Measurements from ENCODE around the gene TTC1. TPM values are rescaled to one million over a fixed set of nuclear protein-coding genes. Genes with fewer than 3 reads are reported as not detected.

Gene TTC1
- polyA plus RNA-seq, 1 of the 3 experiments (the other 2 are of a cell fraction), result 37.0 TPM

GRCh38 chr5:160020964-160021363 is 12.0 kb downstream of the TTC1 start:
- Histone ChIP-seq H3K4me3 (ENCODE audit: low read depth in 2 of 2, low read length in 1 of 2) (no peak overlapping the region), H3K4me2 (no peak overlapping the region), H3K36me3 (replicated peaks in 1 of 2; ENCODE audit: control insufficient read depth in 1 of 2, insufficient read depth in 2 of 2, low read length in 1 of 2) (peaks cover 29 to 40% of the 10 kb centered on the region in 2 experiments), H3K27ac (ENCODE audit: low read depth in 2 of 2, low read length in 1 of 2) (no peak overlapping the region), H3K79me2 (ENCODE audit: insufficient read depth) (peaks cover 46% of the 10 kb centered on the region), H3K4me1 (ENCODE audit: control insufficient read depth in 1 of 2, insufficient read depth in 2 of 2, low read depth in 1 of 2, low read length in 1 of 2) (peaks cover 0 to 3% of the 10 kb centered on the region in 2 experiments; a peak in 2 of 4 replicates), H3K9ac (no peak overlapping the region), H3K27me3 (ENCODE audit: insufficient read depth) (no peaks in the 10 kb centered on the region), H4K20me1 (ENCODE audit: insufficient read depth) (no peaks in the 10 kb centered on the region), H2AFZ (ENCODE audit: low read depth) (no peak overlapping the region), H3K9me3 (no peaks in the 10 kb centered on the region), H3K9me2 (no peaks in the 10 kb centered on the region), H3F3A (replicated peaks; ENCODE audit: insufficient read depth) (peaks cover 13% of the 10 kb centered on the region)
- CTCF ChIA-PET, result interaction anchor here (0.7 to 5.6 kb wide), 35 partner anchors 10 to 384 kb away, joined by 3 to 99 read pairs (median 6); partner anchors contain the start of gene TTC1
- 93% methylated on average over 4 of the region's 4 CpGs for WGBS (ENCODE audit: low lambda C conversion rate)
- POLR2A ChIA-PET, result no interaction called here
- DNase-seq, result no peak
- TF ChIP-seq EP300 (IDR thresholded peaks at IDR 0.05; ENCODE audit: borderline replicate concordance in 1 of 2, low read depth in 1 of 2, low read length in 1 of 2) (no peak), CHD2 (IDR thresholded peaks at IDR 0.05; ENCODE audit: low read length, partially characterized antibody) (no peak), RAD21 (IDR thresholded peaks at IDR 0.05; ENCODE audit: low read length) (no peak), NFIC (IDR thresholded peaks at IDR 0.05; ENCODE audit: borderline replicate concordance) (no peak), TCF12 (IDR thresholded peaks at IDR 0.05) (no peak)
- TF ChIP-seq, protein P1, sequence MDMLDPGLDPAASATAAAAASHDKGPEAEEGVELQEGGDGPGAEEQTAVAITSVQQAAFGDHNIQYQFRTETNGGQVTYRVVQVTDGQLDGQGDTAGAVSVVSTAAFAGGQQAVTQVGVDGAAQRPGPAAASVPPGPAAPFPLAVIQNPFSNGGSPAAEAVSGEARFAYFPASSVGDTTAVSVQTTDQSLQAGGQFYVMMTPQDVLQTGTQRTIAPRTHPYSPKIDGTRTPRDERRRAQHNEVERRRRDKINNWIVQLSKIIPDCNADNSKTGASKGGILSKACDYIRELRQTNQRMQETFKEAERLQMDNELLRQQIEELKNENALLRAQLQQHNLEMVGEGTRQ (IDR thresholded peaks at IDR 0.05; ENCODE audit: borderline replicate concordance, low read depth, low read length), result no peak
- TF ChIP-seq, protein P2, sequence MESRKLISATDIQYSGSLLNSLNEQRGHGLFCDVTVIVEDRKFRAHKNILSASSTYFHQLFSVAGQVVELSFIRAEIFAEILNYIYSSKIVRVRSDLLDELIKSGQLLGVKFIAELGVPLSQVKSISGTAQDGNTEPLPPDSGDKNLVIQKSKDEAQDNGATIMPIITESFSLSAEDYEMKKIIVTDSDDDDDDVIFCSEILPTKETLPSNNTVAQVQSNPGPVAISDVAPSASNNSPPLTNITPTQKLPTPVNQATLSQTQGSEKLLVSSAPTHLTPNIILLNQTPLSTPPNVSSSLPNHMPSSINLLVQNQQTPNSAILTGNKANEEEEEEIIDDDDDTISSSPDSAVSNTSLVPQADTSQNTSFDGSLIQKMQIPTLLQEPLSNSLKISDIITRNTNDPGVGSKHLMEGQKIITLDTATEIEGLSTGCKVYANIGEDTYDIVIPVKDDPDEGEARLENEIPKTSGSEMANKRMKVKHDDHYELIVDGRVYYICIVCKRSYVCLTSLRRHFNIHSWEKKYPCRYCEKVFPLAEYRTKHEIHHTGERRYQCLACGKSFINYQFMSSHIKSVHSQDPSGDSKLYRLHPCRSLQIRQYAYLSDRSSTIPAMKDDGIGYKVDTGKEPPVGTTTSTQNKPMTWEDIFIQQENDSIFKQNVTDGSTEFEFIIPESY (IDR thresholded peaks at IDR 0.05; ENCODE audit: borderline replicate concordance, low read depth), result no peak

DNA sequence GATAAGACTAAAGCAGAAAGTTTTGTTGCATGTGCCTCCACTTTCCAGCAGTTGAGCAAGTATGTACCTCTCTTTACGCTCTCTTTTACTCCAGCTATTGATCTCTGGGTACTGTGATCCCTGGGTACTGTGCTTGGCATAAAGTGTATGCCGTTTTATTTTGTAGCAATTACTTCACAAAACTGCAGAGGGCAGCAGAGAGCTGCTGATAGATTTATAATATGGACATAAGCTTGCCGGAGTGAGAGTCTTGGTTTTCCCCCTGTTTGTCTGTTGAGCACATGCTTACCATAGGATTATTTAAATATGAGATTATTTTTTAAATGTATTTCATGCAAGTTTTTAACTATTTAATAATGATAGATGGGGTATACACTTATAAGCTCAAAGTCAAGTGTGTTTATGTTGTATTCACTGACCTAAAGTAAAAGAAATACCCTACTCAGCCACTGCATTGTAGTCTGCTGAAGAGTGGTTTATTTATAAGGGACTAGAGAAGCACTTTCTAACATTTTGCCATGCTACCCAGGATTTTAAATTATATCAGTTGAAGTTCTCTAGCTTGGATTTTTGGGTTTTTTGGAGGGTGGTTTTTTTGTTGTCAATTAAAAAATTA is 13.0 kb downstream of the TTC1 start:
- Histone ChIP-seq H3K9me3 (no peaks in the 10 kb centered on the region), H4K20me1 (ENCODE audit: insufficient read depth) (no peaks in the 10 kb centered on the region), H3K36me3 (replicated peaks in 1 of 2; ENCODE audit: control insufficient read depth in 1 of 2, insufficient read depth in 2 of 2, low read length in 1 of 2) (peaks cover 26 to 43% of the 10 kb centered on the region in 2 experiments), H3K27ac (ENCODE audit: low read depth in 2 of 2, low read length in 1 of 2) (no peak overlapping the region), H2AFZ (ENCODE audit: low read depth) (no peak overlapping the region), H3K9ac (no peak overlapping the region), H3K4me1 (ENCODE audit: control insufficient read depth in 1 of 2, insufficient read depth in 2 of 2, low read depth in 1 of 2, low read length in 1 of 2) (peaks cover 0 to 3% of the 10 kb centered on the region in 2 experiments; a peak in 2 of 4 replicates), H3K4me3 (ENCODE audit: low read depth in 2 of 2, low read length in 1 of 2) (no peak overlapping the region), H3K27me3 (ENCODE audit: insufficient read depth) (no peaks in the 10 kb centered on the region), H3F3A (replicated peaks; ENCODE audit: insufficient read depth) (peaks cover 13% of the 10 kb centered on the region), H3K4me2 (no peak overlapping the region), H3K79me2 (ENCODE audit: insufficient read depth) (peaks cover 52% of the 10 kb centered on the region), H3K9me2 (no peaks in the 10 kb centered on the region)
- CTCF ChIA-PET, result interaction anchor here (0.7 to 5.6 kb wide), 68 partner anchors 8 to 417 kb away, joined by 3 to 99 read pairs (median 4); partner anchors contain the start of genes C1QTNF2, FAM200C and TTC1
- 8% methylated on average over 3 of the region's 3 CpGs for WGBS (ENCODE audit: low lambda C conversion rate)
- POLR2A ChIA-PET, result no interaction called here
- peak; percentile 58 for DNase-seq
- TF ChIP-seq RAD21 (IDR thresholded peaks at IDR 0.05; ENCODE audit: low read length) (peak; percentile 88), YY1 (IDR thresholded peaks at IDR 0.05; ENCODE audit: low read depth) (no peak), SMC3 (IDR thresholded peaks at IDR 0.05; ENCODE audit: low read depth, low read length) (peak; percentile 71), EZH2phosphoT487 (IDR thresholded peaks at IDR 0.05; ENCODE audit: borderline replicate concordance, low read depth) (no peak)
- TF ChIP-seq, protein P3, sequence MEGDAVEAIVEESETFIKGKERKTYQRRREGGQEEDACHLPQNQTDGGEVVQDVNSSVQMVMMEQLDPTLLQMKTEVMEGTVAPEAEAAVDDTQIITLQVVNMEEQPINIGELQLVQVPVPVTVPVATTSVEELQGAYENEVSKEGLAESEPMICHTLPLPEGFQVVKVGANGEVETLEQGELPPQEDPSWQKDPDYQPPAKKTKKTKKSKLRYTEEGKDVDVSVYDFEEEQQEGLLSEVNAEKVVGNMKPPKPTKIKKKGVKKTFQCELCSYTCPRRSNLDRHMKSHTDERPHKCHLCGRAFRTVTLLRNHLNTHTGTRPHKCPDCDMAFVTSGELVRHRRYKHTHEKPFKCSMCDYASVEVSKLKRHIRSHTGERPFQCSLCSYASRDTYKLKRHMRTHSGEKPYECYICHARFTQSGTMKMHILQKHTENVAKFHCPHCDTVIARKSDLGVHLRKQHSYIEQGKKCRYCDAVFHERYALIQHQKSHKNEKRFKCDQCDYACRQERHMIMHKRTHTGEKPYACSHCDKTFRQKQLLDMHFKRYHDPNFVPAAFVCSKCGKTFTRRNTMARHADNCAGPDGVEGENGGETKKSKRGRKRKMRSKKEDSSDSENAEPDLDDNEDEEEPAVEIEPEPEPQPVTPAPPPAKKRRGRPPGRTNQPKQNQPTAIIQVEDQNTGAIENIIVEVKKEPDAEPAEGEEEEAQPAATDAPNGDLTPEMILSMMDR (IDR thresholded peaks at IDR 0.05), result peak; percentile 83
- TF ChIP-seq, protein P1 (IDR thresholded peaks at IDR 0.05; ENCODE audit: borderline replicate concordance, low read depth, low read length), result no peak

Data from SK-N-SH (cell line).